GM18867 (cell line): Measurements from ENCODE around the gene GALK1.
A peak's percentile ranks its signal among the peaks of the same experiment; 100 is the strongest.
"Not testable (repeated sequence)": the region's sequence is repeated elsewhere in the genome, so short reads cannot be mapped to it uniquely, and the experiment has no call there.

Source experiments
- ATAC-seq: cut with Tn5 transposase; IDR thresholded peaks from one replicate; pipeline ENCODE4 v1.9.1; 2021; ENCODE audit warnings: mild to moderate bottlenecking, moderate library complexity; ENCODE audit not compliant: unreplicated experiment

The GALK1 gene

DNA sequence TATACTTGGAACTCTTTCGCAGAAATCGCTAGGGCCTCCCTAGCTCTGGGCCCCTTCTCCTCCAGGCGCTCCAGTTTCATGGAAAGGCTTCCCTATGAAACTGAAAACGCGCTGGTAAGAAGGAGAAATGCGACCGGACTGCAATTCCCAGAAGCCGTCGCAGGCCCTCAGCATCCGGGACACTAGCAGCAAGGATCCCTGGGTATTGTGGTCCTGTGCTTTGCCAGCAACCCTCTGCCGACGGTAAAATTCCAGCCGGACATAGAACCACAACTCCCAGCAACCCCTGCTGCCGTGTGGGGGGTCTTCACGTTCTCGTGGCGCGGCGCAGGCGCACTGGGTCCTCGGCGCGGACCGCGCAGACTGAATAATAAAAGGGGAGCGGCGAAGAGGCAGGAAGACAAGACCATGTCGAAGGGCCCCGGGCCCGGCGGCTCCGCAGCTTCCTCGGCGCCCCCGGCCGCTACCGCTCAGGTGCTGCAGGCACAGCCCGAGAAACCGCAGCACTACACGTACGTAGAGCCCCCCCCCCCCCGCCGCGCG lies 19.6 kb upstream of the GALK1 start, which contains the start of gene UNK:
TSS of gene UNK (plus strand) at position 334 of the 543 bp plus-strand sequence. CDS start at position 409, 75 bp downstream.
- ATAC-seq = peak; percentile 64

DNA sequence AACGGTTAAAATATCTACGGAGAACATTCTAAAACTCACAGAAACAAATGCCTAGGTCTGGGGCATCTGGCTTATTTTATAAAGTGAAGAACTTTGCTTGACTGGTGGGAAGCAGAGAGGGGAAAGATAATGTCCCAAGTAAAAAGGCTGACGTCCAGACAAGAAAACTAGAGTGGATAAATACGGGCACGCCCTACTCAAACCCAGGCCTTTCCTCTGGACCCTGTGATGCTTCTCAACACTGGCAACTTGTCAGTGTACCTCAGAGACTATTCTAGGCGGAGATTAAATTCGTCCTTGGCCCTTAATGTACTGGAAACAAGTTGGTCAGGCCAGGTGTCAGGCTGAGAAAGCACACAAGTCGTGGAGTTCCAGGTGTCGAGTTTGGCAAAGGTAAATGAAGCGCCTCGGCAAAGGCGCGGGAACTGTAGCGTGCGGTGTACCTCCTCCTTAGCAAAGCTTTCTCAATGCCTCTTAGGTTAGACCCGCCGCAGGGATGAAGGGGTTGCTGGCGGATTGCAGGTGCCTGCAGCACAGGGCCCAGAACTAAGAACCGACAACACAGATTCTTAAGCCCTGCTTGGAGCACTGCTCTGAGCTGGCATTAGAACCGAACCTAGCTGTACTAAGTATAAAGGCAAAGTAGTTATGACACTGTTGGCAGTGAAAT lies 18.9 kb upstream of the GALK1 start:
- no peak for ATAC-seq

DNA sequence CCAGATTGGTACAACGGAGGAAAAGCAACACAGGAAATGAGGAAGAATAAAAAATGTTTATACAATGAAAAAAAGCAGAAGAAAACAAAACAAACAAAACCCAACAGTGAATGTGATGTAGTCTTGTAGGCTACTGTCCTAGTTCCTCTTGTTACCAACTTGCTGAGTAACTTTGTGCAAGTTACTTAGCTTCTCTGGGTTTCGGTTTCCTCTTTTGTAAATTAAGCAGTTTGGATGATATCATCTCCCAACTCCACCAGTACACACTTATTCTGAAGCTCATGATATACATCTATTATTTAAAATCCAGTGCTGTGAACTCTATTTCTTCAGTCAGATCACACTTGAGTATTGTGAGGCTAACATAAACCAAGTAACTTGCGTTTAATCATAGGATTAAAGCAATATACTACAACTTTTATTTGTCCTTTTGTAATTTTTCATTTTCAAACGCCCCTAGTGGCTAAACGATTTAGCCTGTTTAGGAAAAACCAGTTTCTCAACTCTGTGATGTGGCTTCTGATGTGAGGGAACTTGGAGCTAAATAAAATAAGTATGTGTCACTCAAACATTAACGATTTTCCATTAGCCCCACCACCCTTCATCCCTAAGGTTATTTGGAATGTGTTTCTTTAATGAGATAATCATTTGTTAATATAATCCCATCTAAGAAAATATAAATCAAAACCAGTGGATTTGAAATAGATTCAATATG lies 18.2 kb upstream of the GALK1 start:
- ATAC-seq = no peak

DNA sequence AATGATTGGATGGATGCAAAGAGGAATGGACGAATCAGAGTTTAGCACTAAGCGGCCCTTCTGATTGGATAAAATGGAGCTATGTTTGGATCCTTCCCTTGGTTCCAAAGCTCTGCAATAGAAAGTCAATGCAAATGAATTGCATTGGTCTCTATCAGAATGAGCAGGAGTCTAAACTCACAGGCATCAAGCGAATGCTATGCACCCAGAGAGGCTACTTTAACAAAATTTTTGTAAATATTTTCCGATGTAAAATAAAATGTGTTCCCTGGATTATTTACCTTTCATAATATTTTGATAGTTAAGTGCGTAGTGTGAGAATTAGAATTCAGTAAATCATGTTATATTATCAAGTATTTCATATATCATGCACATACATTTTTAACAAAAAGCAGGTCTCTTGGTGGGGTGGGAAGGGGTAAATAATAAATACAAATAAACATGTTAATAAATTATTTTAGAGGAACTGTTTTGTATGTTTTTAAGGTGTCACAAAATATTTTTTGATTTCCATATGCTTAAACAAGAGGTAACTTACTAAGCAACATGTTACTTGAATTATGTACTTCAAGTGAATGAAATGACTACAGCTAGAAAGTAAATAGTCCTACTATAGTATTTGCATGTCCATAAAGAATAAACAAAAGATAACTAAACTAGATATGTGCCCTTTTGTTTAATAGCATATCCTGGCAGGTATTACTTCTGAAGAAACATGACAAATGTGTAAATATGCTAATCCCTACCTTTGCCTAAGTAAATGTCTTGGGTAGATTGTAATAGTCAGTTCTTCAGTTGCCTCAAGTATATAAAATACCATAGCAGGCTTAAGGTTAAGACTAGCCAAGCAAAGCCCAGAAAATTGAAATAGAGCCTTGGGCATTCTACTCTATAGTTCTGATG lies 15.2 kb upstream of the GALK1 start:
- no peak for ATAC-seq

DNA sequence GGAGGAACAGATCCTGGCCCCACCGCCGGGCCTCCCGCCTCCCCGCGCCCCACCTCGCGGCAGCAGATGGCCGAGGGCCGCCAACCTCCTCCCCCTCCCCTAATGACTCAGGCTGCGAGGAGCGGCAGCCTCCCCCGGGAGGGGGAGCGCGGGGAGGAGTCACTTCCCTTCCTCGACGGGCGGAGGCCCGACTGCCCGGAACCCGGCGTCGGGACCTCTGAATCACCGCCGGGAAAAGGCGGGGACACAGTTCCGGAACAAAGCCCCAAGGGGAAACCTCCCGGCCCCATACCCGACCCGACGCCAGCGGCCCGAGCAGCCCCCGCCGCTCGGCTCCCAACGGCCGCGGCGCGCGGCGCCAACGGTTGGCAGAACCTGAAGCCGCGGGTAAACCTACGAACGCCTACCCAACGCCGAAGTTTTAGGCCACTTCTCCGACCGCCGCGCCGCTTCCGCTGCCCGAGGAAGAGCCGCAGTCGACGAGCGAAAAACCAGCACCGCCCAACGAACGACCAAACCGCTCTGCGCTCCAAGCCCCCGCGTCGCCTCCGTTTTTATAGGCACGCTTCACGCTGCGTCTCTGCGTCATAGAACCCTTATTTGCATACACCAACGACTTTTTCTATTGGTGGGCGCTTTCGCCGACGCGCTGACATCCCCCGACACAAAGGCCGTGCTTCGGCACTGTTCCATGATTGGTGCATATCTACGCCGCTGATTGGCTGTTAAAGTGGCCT lies 14.4 kb upstream of the GALK1 start:
- ATAC-seq = peak; percentile 63

DNA sequence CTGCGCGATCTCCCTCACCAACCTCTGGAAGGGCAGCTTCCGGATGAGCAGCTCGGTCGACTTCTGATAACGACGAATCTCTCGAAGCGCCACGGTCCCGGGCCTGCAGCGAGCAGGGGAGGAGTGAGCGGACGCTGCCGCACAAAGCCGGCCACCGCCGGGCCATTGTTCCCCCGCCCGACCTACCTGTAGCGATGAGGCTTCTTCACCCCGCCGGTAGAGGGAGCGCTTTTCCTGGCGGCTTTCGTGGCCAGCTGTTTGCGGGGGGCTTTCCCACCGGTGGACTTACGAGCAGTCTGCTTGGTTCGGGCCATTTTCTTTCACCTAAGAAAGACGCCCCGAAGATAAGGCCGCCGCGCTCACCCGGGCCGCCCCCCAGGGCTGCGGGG lies 13.9 kb upstream of the GALK1 start:
- ATAC-seq = peak; percentile 10

DNA sequence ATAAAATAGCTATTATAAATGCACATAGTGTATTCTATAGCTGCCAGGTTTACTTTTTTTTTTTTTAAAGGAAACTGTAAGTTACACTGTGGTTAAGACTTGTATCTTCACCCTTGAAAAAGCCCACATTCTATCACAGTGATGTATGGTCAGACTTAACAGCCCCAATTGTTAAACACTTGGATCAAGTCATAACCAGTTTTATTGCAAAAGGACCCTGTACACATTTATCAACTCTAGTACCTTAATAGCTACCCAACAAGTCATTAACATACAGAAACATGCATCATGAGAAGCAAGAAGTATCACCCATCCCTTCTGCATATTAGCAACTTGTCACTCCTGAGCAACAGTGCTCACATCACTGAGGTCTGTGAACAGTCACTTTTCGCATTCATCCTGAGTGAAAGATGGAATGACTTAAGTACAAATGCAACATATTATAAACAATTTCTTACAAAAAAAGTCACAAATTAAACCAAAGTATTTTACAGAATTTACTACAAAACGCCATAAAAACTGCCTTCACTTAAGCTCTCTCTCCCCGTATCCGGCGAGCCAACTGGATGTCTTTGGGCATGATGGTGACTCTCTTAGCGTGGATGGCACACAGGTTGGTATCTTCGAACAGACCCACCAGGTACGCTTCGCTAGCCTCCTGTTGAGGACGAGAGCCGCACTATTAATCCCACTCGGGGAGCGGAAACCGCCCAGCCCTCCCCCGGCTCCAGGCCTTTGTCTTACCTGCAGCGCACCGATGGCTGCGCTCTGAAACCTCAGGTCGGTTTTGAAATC lies 13.3 kb upstream of the GALK1 start:
- not testable (repeated sequence) for ATAC-seq

DNA sequence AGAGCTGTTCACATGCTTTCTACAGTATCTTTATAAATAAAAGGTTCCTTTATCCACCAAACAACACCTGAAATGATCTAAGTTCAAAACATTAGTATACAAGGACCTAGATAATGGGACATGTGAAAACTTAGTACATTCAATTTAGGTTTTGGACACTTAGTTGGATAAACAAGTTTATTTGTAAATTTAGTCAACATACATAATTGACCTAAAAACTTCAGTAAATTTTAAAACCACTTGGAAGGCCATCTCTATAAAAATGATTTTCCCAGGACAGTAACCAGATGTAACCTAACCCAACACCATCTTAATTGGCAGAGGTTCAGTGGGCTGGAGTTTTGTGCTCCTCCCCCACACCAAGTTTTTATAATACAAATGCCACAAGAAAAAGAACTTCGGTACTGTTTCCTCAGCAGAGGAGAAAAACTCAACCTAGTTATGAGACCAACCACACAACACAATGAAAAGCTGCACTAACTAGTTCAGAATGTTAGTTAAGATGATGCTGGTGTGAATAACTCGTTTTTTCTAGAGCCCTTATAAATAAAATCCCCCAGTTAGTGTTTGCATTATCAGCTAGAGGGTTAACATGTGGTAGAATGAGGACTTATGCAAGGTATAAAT lies 12.4 kb upstream of the GALK1 start:
- ATAC-seq = no peak

DNA sequence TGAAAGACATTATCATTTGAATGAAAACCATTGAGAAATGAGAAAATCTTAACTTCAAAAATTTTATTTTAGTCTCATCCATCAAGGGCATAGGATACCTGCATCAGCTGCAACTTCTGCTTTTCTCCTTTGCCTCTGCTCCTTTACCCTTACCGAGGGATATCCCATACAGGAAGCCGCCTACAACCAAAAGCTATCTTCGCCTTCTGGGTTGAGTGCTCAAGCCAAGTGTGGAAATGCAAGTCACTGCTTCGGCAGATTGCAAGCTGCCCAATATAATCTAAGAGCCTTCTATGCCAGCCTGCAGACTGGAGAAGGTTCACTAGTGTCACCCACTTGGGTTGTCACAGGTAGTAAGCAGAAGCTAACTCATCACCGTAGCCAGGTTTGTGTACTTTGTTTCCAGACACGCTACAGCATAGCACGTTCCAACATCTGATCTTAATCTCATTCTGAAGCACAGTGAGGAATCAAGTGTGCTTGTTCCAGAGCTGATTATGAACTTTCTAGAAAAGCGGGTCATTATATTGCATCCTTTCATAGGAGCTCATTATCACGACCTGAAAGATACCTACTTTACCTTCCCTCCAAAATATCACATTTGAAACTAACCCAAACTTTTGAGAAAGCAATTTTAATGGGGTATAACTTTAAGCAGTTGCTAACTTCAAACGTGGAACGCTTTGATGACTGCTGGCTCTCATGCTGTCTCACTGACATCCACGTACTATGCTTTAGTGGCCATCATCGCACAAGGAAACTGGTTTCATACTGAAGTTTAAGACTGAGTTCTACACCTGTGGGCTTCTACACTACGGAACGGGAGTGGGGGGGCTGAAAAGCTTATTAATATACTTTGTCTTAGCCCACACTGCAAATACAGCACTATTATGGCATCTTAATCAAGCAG lies 11.6 kb upstream of the GALK1 start:
- ATAC-seq = no peak

DNA sequence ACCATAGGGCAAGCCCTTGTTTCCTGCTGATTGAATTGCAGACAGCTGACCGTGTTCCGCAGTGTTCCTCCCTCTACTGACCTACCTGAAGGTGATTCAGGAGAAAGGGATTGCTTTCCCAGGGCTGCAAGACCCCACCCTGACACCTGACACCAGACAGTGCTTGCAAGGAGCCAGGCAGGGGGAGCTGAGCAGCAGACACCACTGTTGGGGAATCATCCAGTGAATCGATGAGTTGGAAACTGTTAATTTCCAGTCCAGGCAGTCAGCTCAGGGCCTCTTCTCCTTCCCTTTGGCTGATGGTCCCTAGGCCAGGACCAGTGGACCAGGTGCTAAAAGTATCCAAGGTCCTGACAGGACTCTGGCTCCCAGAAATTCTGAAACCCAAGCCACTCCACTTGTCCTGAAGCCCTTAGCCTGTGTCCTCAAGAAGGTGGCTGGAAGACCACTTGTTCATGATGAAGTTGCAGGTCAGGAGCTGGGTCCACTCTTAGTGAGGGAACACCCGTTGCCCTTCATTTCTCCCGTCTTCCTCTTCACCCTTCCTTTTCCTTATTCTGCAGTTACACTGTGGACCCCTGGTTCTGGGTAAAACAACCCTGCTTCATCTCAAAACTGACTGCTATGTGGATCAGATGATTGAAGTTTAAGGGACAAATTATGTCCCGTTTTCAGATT lies 10.1 kb upstream of the GALK1 start:
- no peak for ATAC-seq

DNA sequence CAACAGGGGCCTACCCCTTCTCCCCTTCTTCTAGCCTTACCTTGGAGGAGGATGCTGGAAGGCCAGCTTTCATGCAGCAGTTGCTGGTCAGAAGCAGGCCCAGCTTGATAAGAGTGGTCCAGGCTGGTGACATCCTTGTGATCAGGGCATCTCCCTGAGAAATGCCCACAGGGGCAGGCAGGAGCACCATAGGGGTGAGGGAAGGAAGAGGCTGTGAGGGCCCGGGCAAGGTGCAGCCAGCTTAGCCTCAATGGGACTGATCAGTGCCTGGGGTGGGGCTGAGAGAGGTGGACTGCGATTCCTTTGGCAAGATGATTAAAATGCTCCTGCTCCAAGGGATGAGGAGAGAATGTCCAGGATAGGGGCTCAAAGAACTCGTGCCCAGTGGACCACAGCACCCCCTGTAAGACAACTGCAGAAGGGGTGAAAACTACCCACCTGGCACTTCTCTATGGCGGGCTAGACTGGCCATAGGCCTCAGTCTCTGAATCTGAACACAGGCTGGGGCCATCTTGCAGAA lies 9.5 kb upstream of the GALK1 start:
- no peak for ATAC-seq

DNA sequence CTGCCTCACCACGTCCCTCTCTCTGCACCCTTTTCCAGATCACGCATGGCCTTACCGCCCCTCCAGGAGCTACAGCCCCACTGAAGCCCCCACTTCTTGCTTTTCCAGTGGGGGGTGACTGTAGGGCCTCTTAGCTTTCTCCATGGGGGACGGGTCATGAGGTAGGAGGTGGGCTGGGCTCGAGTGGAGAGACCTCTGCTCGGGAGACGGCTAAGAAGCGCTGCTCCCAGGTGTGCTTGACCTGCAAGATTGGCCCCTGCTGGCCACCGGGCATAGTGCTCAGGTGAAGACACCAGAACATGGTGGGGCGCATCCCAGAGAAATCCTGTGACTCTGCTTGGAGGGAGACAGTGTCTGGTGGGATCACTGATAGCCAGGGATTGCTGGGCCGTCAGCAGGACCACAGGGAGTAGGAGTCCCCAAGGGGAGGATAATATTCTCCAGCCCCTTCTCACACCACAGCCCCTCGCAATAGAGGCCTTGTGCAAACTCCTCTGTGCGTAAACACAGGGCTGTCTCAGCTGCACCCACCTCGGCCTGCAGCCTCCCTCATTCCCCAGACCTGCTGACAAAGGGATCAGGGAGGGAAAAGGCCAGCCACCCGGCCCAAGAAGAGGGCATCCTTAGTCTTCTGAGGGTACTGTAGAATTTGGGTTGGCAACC lies 8.9 kb upstream of the GALK1 start:
- ATAC-seq = no peak

DNA sequence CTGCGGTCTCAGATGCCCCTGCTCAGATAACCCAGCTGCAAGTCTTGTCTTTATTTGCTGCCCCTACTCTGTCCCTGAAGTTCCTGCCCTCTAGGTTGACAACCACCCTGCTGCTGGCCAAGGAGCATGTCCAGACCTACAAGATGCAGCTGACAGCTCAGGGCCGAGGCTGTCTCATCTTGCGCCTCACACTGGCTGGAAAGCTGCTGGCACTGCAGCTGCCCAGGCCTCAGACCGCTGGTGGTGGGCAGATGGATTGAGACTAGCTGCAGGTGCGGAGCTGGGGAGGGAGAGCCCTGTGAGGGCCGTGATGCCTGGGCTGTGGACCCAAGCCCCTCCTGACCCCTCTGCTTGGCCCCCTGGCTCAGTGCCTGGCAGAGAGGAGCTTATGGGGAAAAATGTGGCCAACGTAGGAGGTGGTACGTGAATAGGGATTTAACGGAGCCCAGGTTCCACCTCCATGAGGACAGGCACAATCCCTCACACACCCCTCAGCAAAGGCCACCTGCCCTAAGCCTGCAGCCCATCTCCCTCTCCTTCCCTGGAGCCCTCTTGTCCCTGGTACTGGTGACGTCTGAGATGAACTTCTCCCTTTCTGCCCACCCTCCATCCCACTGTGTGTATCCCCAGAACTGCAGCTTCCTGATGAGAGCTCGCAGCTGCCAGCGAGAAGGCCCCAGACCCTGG lies 8.3 kb upstream of the GALK1 start:
- no peak for ATAC-seq

DNA sequence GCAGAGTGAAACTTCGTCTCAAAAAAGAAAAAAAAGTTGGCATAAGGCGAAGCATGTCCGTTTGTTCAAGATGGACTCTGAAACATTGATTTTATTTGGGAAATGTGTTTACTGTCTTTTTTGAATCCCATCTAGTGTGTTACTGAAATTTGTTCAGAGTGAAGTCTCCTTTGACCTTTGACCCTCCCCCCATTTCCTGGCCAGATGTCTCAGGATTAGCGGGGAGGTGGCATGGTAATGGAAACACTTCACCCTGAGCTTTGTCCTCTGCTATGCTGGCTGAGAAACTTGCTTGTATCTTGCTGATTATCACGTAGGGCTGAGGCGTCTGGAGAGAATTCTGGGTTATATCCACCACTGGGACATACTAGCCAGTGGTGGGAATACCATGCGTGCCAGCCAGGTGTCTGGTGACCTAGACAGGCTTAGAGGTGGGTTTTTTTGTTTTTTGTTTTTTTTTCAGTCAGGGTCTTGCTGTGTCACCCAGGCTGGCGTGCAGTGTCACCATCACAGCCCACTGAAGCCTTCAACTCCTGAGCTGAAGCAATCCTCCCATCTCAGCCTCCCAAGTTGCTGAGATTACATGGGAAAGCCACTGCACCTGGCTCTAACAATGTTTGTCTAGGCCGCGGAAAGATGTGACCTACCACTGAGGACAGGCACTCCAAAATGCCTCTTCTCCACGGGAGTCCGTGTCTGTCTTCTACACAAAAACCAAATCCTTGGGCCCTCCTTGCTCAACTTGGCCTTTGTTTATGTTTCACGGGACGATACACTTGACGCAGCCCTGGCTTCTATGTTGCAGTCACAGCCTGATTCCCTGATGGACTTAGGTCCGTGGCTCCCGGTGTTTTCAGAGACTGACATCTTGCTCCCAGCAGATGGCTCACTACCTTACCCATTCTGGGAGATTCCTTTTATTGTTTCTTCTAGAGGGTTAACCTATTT lies 6.6 kb upstream of the GALK1 start:
- no peak for ATAC-seq

DNA sequence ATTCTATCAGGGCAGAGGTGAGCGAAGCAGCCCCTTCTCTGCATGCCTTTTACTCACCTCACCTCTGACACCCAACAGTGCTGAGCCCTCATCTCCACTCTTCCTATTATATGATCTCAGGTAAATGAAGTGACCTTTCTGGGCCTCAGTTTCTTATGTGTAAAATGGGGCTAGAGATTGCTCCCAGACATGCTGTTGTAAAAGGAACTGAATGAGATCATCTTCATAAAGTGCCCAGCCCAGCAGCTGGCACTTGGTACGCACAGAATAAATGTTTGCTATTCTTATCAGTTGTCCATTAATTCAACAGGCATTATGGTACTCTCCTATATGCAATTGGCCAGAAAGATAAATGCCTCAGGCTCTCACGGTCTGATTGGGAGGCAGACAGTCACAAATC lies 4.5 kb upstream of the GALK1 start:
- ATAC-seq = no peak
